ENCODE data around the gene SCRN1. TPM values are rescaled to one million over a fixed set of nuclear protein-coding genes. Genes with fewer than 3 reads are reported as not detected.
"Not testable (repeated sequence)": the region's sequence is repeated elsewhere in the genome, so short reads cannot be mapped to it uniquely, and the experiment has no call there.

Gene SCRN1
- total RNA-seq, 2 donors from 2014 or later, result 9.6 to 13.4 TPM

GRCh38 chr7:29914180-29914579 lies 75.4 kb downstream of the SCRN1 start:
- DNase-seq (no peak), ATAC-seq (no peak)
- intact Hi-C loops (cut with DNase I, micrococcal nuclease), result loop anchor here in 1 of 2 donors (10.0 kb wide), 1 partner anchor 159 kb away; no protein-coding TSS in a partner anchor

GRCh38 chr7:29906200-29907022 lies 83.2 kb downstream of the SCRN1 start:
- no peak for DNase-seq

DNA sequence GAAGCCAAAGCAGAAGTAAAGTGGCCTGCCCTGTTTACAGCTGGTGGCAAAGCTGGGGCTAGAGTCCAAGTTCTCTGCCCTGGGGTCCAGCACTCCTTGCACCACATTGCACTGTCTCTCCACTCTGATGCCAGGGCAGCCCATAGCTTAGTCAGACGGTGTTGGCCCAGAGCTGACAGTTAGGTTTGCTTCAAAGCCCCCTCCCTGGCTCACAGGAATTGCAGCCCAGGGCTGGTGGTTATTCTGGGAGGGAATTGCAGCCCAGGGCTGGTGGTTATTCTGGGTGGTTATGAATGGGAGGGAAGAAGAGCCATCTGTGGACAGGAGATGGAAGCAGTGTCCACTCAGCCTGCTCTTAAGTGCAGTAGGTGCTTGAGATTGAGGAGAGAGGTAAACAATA lies 88.9 kb downstream of the SCRN1 start:
- intact Hi-C loops (cut with DNase I, micrococcal nuclease), result no loop called here
- ATAC-seq, result peak; percentile 37
- no peak for DNase-seq

More at GRCh38 chr7:29906200-29907022, 83.2 kb downstream of the SCRN1 start:
- no peak for ATAC-seq
- intact Hi-C loops (cut with DNase I, micrococcal nuclease), result no loop called here

- intact Hi-C loops (cut with DNase I, micrococcal nuclease), result no loop called here
- DNase-seq, result no peak
- ATAC-seq, result no peak
These were observed 91.3 kb downstream of the SCRN1 start for GRCh38 chr7:29898301-29898700.

- no peak for DNase-seq
- intact Hi-C loops (cut with DNase I, micrococcal nuclease), result no loop called here
- ATAC-seq, result no peak
These were observed 92.8 kb downstream of the SCRN1 start for GRCh38 chr7:29896685-29897411.

- ATAC-seq (no peak), DNase-seq (no peak)
- intact Hi-C loops (cut with DNase I, micrococcal nuclease), result no loop called here
These were observed 94.0 kb downstream of the SCRN1 start for GRCh38 chr7:29895559-29895958.

DNA sequence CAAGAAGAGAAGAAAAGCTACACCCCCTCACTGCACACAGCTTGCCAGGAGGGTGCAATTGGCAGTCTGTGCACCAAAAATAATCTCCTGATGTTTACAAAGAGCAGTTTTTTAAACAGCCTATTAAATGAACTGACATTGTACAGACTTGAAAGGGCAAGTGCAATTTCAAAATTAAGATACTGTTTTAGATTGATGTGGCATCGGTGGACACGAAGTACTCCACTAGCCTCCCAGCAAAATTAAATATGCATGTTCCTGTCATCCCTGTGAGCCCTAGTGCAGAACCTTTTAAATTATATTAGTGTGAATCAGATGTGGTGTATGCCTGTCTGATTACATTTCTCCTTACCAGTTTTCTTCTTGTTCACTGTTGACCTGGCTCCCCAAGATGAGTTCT lies 95.3 kb downstream of the SCRN1 start:
- ATAC-seq (no peak), DNase-seq (no peak)
- intact Hi-C loops (cut with DNase I, micrococcal nuclease), result no loop called here

DNA sequence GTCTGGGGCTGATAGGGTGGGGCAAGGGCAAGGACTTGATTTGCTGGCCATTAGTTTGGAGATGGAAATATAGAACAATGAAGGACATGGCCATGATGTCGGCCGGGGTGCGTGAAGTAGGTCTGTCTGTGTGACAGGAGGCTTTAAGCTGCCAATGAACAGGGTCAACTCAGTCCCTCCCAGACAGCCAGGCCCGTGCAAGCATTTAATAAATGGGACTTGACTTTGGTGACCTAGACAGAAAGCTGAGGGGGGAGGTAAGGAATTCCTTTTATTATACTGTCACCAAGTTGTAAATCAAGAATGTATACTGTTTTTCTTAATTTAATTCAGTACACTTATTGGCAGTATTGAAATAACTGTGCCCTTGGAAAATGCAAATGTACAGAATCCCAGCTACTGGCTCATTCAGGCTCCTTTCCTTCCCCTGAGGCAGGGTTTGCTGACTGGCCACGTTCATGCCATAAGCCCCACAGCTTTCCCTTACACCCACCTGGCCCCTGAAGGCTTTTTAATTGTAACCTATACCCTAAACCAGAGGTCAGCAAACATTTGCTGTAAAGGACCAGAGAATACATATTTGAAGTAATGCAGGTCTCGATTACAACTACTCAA lies 96.1 kb downstream of the SCRN1 start:
- intact Hi-C loops (cut with DNase I, micrococcal nuclease), result no loop called here
- no peak for DNase-seq
- no peak for ATAC-seq

DNA sequence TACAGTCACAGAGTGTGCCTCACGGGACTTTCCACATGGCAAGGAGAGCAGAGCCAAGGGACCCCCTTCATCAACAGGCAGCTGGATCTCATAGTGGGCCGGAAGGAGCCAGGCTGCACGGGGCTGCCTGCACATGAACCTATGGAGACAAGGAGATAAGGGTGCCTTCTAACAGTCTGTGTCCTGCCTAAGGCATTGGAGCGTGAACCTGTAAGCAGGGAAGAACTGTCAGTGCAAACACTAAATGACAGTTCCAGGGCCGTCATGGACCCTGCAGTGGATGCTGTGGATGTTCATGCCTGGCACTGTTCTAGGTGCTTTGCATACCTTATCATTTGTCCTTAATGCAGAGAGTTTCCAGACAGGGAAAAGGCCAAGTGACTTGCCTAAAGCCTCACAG lies 97.4 kb downstream of the SCRN1 start:
- DNase-seq, result no peak
- intact Hi-C loops (cut with DNase I, micrococcal nuclease), result no loop called here
- ATAC-seq, result no peak

DNA sequence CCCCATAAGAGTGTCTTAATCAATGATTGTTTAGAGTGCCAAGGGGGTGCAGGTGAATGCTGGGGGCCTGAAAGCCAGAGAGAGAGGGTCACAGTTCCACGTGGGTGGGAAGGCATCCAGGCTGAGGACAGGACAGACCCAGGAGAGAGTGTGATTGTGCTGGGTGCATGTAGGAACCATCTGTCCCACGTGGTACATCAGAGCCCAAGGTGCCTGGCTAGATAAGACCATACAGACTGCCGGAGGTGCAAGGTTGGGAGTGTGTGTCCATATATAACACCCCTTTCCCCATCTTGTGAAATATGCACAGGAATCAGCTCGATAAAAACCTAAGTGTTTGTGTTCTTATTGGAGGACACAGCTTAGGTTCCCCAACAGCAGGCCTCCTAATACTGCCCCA lies 97.8 kb downstream of the SCRN1 start:
- DNase-seq, result no peak
- intact Hi-C loops (cut with DNase I, micrococcal nuclease), result no loop called here
- ATAC-seq, result no peak

- ATAC-seq; intact Hi-C loops (cut with DNase I, micrococcal nuclease); DNase-seq: not testable (repeated sequence)
These were observed 98.8 kb downstream of the SCRN1 start for GRCh38 chr7:29890786-29891185.

- intact Hi-C loops (cut with DNase I, micrococcal nuclease), result no loop called here
- DNase-seq (no peak), ATAC-seq (no peak)
These were observed 99.3 kb downstream of the SCRN1 start for GRCh38 chr7:29890251-29890650.

DNA sequence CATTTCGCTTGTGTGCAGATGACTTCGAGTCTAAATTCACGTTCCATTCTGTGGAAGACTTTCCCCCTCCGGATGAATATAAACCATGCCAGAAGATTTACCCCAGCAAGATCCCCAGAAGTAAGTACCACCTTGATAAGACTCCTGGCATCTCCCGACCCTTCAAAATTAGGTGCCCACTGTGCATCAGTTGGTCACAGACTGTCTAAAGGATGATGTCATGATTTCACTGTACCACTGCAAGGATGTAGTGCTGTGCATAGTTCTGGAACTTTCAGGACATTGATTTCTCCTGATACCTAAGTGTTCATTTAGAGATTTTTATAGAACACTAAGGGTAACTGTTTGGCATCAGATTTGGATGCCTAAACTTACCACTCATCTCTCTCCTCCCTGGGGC lies 100.3 kb downstream of the SCRN1 start:
- intact Hi-C loops (cut with DNase I, micrococcal nuclease), result no loop called here
- ATAC-seq (no peak), DNase-seq (no peak)

DNA sequence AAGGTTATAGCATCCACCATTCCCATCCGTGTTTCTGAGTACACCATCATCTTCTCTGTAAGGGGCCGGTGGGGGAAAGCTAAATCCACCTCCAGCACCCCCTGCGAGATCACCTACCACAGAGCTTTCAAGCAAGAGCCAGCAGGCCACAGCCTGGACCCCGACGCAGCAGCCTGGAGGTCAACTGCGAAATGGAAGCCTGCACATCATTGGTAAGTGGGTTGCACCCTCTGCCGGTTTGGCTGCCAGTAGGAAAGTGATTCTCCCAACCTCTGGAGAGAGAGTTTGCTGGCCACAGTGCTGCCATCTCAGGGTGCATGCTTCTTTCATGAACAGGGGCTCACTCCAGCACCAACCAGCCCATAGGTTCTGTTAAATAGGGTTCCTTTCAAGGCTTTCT lies 101.6 kb downstream of the SCRN1 start:
- ATAC-seq (no peak), DNase-seq (no peak)
- intact Hi-C loops (cut with DNase I, micrococcal nuclease), result no loop called here

GRCh38 chr7:29886827-29887226 lies 102.8 kb downstream of the SCRN1 start:
- DNase-seq, result no peak
- intact Hi-C loops (cut with DNase I, micrococcal nuclease), result no loop called here
- ATAC-seq, result no peak

GRCh38 chr7:29885626-29886025 lies 104.0 kb downstream of the SCRN1 start:
- ATAC-seq (no peak), DNase-seq (no peak)
- intact Hi-C loops (cut with DNase I, micrococcal nuclease), result no loop called here

DNA sequence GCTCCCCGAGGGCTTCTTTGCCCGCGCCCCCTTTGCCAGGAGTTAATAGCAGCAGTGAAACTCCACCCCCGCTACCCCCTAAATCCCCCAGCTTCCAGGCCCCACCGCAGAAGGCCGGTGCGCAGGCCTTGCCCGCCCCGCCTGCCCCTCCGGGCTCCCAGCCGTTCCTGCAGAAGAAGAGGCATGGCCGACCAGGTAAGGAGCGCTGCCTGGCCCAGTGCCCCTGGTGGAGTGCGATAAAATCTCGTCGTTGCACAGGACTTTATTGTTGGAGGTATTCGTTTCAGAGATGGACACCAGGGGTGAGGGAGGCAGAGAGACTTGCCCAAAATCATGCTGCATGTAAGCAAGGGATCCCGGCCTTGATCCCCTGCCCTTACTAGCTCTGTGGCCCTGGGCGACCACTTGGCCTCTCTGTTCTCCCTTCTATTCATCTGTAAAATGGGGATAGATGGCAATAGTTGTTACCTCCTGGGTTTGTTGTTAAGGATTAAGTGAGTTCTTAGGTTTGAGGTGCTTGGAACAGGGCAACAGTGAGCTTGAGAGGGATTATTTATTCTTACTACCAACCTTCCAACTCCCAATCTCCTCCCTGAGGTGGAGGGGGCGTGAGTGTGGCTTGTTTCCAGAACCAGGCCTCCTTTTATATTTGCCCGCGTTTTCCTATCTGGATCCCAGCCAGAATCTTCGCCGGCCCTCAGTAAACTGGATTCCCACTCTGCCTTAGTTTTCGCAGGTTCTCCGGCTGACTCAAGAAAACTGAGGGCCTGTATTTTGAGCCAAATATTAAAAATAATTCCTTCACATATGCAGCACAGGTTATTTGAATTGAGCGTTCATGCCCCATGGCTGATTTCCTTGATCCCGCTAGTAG lies 105.0 kb downstream of the SCRN1 start:
- intact Hi-C loops (cut with DNase I, micrococcal nuclease), result no loop called here
- peak in 1 of 2 donors; percentile 38 for DNase-seq
- ATAC-seq, result peak; percentile 78

DNA sequence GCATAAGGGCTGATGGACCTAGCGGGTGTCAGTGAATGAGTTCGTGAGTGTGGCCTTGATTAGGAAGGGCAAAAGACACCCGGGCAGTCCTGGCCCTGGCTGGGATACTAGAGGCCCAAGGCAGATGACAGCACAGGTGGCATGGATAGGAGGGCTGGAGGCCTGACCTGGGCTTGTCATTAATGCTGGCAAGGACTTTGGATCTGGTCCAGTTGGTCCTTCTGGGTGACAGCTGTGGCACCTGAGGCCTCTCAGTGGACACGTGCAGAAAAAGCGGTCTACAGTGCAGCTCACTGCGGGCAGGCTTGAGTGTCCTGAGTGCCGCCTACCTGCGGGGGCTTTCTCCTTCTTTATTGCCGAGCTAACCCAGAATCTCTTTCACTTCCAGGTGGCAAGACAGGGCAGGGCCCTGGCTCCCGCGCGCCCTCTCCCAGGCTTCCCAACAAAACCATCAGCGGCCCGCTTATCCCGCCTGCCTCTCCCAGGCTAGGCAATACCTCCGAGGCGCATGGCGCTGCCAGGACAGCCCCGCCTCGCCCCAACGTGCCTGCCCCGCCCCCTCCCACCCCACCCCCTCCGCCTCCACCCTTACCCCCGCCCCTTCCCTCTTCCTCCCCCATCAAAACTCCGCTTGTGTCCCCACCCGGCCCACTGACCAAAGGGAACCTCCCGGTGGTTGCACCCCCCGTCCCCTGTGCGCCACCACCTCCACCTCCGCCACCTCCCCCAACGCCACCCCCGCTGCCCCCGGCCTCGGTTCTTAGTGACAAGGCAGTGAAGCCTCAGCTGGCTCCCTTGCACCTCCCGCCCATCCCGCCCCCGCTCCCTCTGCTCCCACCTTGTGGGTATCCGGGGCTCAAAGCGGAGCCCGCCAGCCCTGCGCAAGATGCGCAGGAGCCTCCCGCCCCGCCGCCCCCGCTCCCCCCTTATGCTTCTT lies 105.9 kb downstream of the SCRN1 start:
- ATAC-seq (peak; percentile 85), DNase-seq (peak in 1 of 2 donors; percentile 23)
- intact Hi-C loops (cut with DNase I, micrococcal nuclease), result no loop called here

Measured in left colon (tissue), 2 donors.